Tibial nerve (tissue), 4 donors: ENCODE measurements around the gene PORCN.

ENCODE experiments used
- EP300 ChIP-seq, 2 donors: sonication (generic); formaldehyde crosslinking; IDR thresholded peaks; one replicate each; pipeline ENCODE4 v1.6.1; 2017; ENCODE audit warnings: antibody characterized with exemption in 2 of 2, mild to moderate bottlenecking in 1 of 2
- TF ChIP-seq, protein P1 (sequence below), 5 experiments: fragments of 200-600 bp in 3 of 5; fragments of 450-650 bp in 2 of 5; sonication (generic) in 3 of 5; IDR thresholded peaks; one replicate each; pipeline ENCODE4 v1.5.1; 2016 to 2019; ENCODE audit warnings: antibody characterized with exemption in 5 of 5, mild to moderate bottlenecking in 3 of 5, moderate library complexity in 2 of 5

DNA sequence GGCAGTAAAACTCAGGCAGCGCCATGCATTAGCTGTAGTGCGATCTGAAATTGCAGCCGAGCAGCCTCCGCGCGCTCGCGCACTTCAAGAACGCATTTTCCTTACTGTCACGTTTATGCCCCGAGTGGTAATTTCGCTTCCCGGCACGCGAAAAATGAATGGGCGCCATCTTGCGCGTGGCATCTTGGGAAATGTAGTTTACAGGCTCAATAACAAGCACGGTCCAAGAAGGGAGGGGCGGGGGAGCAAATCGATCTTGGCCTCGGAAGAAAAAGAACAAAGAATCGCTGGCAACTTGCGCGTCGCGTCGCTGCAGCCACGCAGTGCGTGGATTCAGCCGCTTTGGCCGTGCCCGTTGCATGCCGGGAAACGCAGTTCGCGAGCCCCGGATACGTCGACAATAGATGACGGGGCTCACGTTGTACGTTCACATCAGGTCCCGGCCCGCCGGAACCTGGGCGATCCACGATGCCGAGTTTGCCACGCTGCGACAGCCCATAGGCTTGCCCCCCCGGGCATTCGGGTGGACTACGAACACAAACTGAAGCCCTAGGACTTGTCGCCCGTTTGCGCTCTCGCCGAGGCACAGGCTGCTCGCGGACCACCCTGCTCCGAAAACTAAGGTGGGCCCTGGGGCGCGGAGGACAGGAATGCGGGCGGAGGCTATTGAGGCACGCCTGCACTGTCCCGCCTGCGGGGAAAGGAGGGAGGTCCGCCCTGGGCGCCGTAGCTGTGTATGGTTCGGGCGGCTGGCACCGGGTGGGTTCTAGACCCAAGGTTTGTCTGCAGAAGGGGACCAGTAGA, 32.8 kb upstream of the PORCN start, which contains the start of gene FTSJ1:
- TF ChIP-seq EP300 (IDR thresholded peaks at IDR 0.05): peak; percentile 32 to 85
- TF ChIP-seq, protein P1, sequence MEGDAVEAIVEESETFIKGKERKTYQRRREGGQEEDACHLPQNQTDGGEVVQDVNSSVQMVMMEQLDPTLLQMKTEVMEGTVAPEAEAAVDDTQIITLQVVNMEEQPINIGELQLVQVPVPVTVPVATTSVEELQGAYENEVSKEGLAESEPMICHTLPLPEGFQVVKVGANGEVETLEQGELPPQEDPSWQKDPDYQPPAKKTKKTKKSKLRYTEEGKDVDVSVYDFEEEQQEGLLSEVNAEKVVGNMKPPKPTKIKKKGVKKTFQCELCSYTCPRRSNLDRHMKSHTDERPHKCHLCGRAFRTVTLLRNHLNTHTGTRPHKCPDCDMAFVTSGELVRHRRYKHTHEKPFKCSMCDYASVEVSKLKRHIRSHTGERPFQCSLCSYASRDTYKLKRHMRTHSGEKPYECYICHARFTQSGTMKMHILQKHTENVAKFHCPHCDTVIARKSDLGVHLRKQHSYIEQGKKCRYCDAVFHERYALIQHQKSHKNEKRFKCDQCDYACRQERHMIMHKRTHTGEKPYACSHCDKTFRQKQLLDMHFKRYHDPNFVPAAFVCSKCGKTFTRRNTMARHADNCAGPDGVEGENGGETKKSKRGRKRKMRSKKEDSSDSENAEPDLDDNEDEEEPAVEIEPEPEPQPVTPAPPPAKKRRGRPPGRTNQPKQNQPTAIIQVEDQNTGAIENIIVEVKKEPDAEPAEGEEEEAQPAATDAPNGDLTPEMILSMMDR (IDR thresholded peaks at IDR 0.05): peak in 1 of 5 experiments; percentile 16
